ENCODE results near the gene SCMH1. TPM values are rescaled to one million over a fixed set of nuclear protein-coding genes. Genes with fewer than 3 reads are reported as not detected.

Gene SCMH1
- polyA plus RNA-seq, 1 of the 3 experiments (the other 2 are of a cell fraction) = 38.5 TPM

GRCh38 chr1:41171266-41171874 lies 70.7 kb downstream of the SCMH1 start:
- POLR2A ChIA-PET = no interaction called here
- TF ChIP-seq TCF12 (IDR thresholded peaks at IDR 0.05) = no peak
- TF ChIP-seq RXRA (IDR thresholded peaks at IDR 0.05; ENCODE audit: borderline replicate concordance, low read depth) = no peak
- TF ChIP-seq MAX (IDR thresholded peaks at IDR 0.05; ENCODE audit: low read depth) = no peak
- TF ChIP-seq SMC3 (IDR thresholded peaks at IDR 0.05; ENCODE audit: low read depth, low read length) = no peak
- TF ChIP-seq ZBTB33 (IDR thresholded peaks at IDR 0.05; ENCODE audit: borderline replicate concordance, low read depth) = no peak
- no peak for TF ChIP-seq RFX5 (IDR thresholded peaks at IDR 0.05; ENCODE audit: low read length)
- TF ChIP-seq NRF1 (IDR thresholded peaks at IDR 0.05; ENCODE audit: low read depth, low read length) = no peak
- no peak for TF ChIP-seq RCOR1 (IDR thresholded peaks at IDR 0.05; ENCODE audit: low read length)
- no peak for TF ChIP-seq POLR2AphosphoS5 (IDR thresholded peaks at IDR 0.05; ENCODE audit: low read depth, low read length)
- no peak for TF ChIP-seq GABPA (IDR thresholded peaks at IDR 0.05; ENCODE audit: low read depth)
- no peak for TF ChIP-seq PBX3 (IDR thresholded peaks at IDR 0.05)
- no peak for TF ChIP-seq FOXJ3 (CRISPR knock-in tag; IDR thresholded peaks at IDR 0.05)
- no peak for TF ChIP-seq EZH2phosphoT487 (IDR thresholded peaks at IDR 0.05; ENCODE audit: borderline replicate concordance, low read depth)
- TF ChIP-seq JUND (IDR thresholded peaks at IDR 0.05) = no peak
- TF ChIP-seq MEF2A (IDR thresholded peaks at IDR 0.05; ENCODE audit: borderline replicate concordance, low read depth) = no peak
- TF ChIP-seq, protein P1, sequence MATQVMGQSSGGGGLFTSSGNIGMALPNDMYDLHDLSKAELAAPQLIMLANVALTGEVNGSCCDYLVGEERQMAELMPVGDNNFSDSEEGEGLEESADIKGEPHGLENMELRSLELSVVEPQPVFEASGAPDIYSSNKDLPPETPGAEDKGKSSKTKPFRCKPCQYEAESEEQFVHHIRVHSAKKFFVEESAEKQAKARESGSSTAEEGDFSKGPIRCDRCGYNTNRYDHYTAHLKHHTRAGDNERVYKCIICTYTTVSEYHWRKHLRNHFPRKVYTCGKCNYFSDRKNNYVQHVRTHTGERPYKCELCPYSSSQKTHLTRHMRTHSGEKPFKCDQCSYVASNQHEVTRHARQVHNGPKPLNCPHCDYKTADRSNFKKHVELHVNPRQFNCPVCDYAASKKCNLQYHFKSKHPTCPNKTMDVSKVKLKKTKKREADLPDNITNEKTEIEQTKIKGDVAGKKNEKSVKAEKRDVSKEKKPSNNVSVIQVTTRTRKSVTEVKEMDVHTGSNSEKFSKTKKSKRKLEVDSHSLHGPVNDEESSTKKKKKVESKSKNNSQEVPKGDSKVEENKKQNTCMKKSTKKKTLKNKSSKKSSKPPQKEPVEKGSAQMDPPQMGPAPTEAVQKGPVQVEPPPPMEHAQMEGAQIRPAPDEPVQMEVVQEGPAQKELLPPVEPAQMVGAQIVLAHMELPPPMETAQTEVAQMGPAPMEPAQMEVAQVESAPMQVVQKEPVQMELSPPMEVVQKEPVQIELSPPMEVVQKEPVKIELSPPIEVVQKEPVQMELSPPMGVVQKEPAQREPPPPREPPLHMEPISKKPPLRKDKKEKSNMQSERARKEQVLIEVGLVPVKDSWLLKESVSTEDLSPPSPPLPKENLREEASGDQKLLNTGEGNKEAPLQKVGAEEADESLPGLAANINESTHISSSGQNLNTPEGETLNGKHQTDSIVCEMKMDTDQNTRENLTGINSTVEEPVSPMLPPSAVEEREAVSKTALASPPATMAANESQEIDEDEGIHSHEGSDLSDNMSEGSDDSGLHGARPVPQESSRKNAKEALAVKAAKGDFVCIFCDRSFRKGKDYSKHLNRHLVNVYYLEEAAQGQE (IDR thresholded peaks at IDR 0.05; ENCODE audit: low read depth, low read length) = no peak
- TF ChIP-seq, protein P2, sequence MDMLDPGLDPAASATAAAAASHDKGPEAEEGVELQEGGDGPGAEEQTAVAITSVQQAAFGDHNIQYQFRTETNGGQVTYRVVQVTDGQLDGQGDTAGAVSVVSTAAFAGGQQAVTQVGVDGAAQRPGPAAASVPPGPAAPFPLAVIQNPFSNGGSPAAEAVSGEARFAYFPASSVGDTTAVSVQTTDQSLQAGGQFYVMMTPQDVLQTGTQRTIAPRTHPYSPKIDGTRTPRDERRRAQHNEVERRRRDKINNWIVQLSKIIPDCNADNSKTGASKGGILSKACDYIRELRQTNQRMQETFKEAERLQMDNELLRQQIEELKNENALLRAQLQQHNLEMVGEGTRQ (IDR thresholded peaks at IDR 0.05; ENCODE audit: borderline replicate concordance, low read depth, low read length) = no peak
- CTCF ChIA-PET = interaction anchor here (0.6 kb wide), 1 partner anchor 25 kb away, joined by 3 read pairs; no protein-coding TSS in a partner anchor

More at GRCh38 chr1:41171266-41171874, 70.7 kb downstream of the SCMH1 start:
- Histone ChIP-seq H3K9me3 (peaks cover 6% of the 10 kb centered on the region; the same call in 1 of the 2 replicates), H2AFZ (ENCODE audit: low read depth) (no peak overlapping the region), H3K9ac (no peak overlapping the region), H3F3A (replicated peaks; ENCODE audit: insufficient read depth) (no peaks in the 10 kb centered on the region), H3K27ac (ENCODE audit: low read depth in 2 of 2, low read length in 1 of 2) (no peak overlapping the region), H3K79me2 (ENCODE audit: insufficient read depth) (peaks cover 13% of the 10 kb centered on the region), H3K4me2 (no peak overlapping the region), H3K36me3 (replicated peaks in 1 of 2; ENCODE audit: control insufficient read depth in 1 of 2, insufficient read depth in 2 of 2, low read length in 1 of 2) (peaks cover 2 to 18% of the 10 kb centered on the region in 2 experiments), H3K27me3 (ENCODE audit: insufficient read depth) (no peaks in the 10 kb centered on the region), H3K4me1 (ENCODE audit: control insufficient read depth in 1 of 2, insufficient read depth in 2 of 2, low read depth in 1 of 2, low read length in 1 of 2) (no peaks in the 10 kb centered on the region), H3K4me3 (ENCODE audit: low read depth in 2 of 2, low read length in 1 of 2) (no peak overlapping the region), H3K9me2 (no peaks in the 10 kb centered on the region), H4K20me1 (ENCODE audit: insufficient read depth) (no peaks in the 10 kb centered on the region)
- 11% methylated on average over 1 of the region's 1 CpG for WGBS (ENCODE audit: low lambda C conversion rate)
- DNase-seq = no peak

Measured in SK-N-SH (cell line).